ENCODE results near the gene RIPK4.
A peak's percentile ranks its signal among the peaks of the same experiment; 100 is the strongest.

Gene RIPK4

GRCh38 chr21:41774467-41775148 is 7.8 kb upstream of the RIPK4 start:
- no peak overlapping the region for H3K27ac ChIP-seq
- TF ChIP-seq ZFX (IDR thresholded peaks at IDR 0.05; ENCODE audit: borderline replicate concordance) (no peak), CTCF (IDR thresholded peaks at IDR 0.05) (no peak)

- TF ChIP-seq CTCF (IDR thresholded peaks at IDR 0.05) (no peak), ZFX (IDR thresholded peaks at IDR 0.05; ENCODE audit: borderline replicate concordance) (no peak)
These were observed 5.7 kb upstream of the RIPK4 start for GRCh38 chr21:41772351-41773080.

GRCh38 chr21:41771625-41771945 is 4.7 kb upstream of the RIPK4 start:
- no peak overlapping the region for H3K27ac ChIP-seq
- no peak for TF ChIP-seq ZFX (IDR thresholded peaks at IDR 0.05; ENCODE audit: borderline replicate concordance)
- no peak for TF ChIP-seq CTCF (IDR thresholded peaks at IDR 0.05)

More at GRCh38 chr21:41772351-41773080, 5.7 kb upstream of the RIPK4 start:
- H3K27ac ChIP-seq = no peak overlapping the region

GRCh38 chr21:41770901-41771624 is 4.2 kb upstream of the RIPK4 start:
- no peak overlapping the region for H3K27ac ChIP-seq
- TF ChIP-seq CTCF (IDR thresholded peaks at IDR 0.05) (no peak), ZFX (IDR thresholded peaks at IDR 0.05; ENCODE audit: borderline replicate concordance) (no peak)

GRCh38 chr21:41769933-41770332 is 3.1 kb upstream of the RIPK4 start:
- no peak for TF ChIP-seq CTCF (IDR thresholded peaks at IDR 0.05)
- TF ChIP-seq ZFX (IDR thresholded peaks at IDR 0.05; ENCODE audit: borderline replicate concordance) = no peak
- no peak overlapping the region for H3K27ac ChIP-seq

GRCh38 chr21:41769521-41769920 is 2.7 kb upstream of the RIPK4 start:
- H3K27ac ChIP-seq = no peak overlapping the region
- TF ChIP-seq ZFX (IDR thresholded peaks at IDR 0.05; ENCODE audit: borderline replicate concordance) = no peak
- TF ChIP-seq CTCF (IDR thresholded peaks at IDR 0.05) = no peak

GRCh38 chr21:41769111-41769510 is 2.3 kb upstream of the RIPK4 start:
- H3K27ac ChIP-seq = peak overlapping the region; percentile 39; the same call in 1 of the 2 replicates
- TF ChIP-seq CTCF (IDR thresholded peaks at IDR 0.05) (no peak), ZFX (IDR thresholded peaks at IDR 0.05; ENCODE audit: borderline replicate concordance) (no peak)

Measured in 22Rv1 (cell line).